ENCODE data around the gene KCNAB1. TPM values are rescaled to one million over a fixed set of nuclear protein-coding genes. Genes with fewer than 3 reads are reported as not detected.
"Not testable (repeated sequence)": the region's sequence is repeated elsewhere in the genome, so short reads cannot be mapped to it uniquely, and the experiment has no call there.

KCNAB1 gene
- polyA plus RNA-seq, 4 donors = 2.9 to 10.9 (median 4.1) TPM

DNA sequence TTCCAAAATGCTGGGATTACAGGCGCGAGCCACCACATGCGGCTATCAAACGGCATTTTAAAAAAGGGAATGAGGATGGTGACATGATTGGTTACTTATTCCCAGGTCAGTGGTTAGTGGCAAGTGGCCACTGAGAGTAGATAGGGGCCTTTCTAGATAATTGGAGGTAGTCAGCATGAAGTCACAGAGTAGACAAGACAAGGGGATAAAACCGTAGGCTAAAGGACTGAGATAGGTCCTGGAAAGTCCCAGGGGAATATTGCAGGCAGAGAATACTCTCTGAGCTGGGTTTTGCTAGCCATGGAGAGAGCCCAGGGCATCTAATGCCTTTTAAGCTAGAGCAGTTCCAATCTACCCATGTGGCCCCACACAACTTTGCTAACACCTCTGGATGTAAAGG is 52.2 kb downstream of the KCNAB1 start:
- no peak for DNase-seq (ENCODE audit: low read depth in 4 of 4, low spot score in 3 of 4)

DNA sequence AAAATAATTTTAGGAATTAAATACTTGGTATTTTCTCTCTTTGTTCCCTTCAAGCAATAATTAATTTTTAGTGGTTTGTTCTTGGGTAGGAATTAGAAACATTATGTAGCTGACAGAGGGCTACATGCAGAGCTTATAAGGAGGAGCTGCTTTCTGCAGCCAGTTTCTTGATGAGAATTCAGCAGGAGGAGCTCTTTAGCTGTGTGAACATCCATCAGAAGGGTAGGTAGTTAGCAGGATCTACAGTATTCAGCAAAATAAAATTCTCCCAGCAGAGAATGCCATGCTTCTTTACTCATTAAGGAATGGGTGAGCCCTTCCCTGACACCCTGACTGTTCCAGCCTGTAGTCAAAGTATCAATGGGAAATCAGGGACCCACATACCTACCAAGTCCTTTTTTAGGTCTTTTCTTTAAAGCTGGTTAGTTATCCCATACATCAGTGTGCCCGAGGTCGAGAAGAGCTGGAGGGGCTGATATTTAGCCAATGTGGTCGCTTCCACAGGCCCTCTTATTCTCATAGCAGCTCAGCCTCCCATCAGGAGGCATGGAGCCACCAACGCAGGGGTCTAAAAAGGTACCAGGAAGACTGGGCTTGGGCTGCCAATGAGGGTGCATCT is 54.0 kb downstream of the KCNAB1 start:
- no peak for DNase-seq (ENCODE audit: low read depth in 4 of 4, low spot score in 3 of 4)

GRCh38 chr3:156175570-156175969 is 55.2 kb downstream of the KCNAB1 start:
- DNase-seq (ENCODE audit: low read depth in 4 of 4, low spot score in 3 of 4) = no peak

DNA sequence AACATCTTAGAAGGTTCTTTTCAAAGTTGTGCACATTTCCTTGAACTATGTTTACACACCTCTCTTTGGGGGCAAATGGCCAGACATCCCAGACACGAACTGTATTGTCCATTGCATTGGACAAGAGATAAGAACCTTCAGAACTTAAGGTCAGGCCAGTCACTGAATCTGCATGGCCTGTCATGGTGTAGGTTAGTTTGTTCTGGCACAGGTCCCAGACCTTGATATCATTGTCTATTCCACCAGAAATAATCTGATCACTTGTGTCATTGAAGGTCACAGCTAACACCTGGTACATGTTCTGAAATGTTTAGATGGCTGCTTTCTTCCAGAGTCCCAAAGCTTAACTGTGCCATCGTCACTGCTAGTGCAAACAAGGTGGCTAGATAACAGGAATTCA is 55.7 kb downstream of the KCNAB1 start:
- no peak for DNase-seq (ENCODE audit: low read depth in 4 of 4, low spot score in 3 of 4)

DNA sequence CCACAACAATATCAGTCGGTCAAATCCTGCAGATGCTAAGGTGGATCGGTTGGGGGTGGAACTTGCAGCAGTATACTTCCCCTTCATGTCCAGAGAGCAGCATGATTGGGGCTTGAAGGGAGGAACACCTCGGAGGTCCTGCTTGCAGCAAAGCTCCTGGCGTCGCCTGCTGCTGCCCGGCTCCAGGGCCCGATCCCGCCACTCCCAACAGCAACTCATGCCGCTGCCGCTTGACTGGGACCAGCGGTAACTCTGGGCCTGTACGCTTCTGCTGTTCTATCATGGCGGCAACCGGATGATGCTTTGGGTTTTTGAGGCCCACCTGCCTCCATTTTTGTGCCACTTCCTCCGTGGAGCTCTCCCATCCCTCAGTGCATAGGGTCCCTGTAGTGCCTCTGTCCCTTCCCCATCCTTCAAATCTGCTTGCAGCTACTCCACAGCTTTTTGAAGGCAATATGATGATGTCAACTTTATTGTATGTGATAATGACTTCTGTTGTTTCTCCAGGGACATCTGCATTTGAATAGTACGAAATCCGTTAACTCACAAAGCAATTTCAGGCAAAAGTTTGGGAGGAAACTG is 56.3 kb downstream of the KCNAB1 start:
- DNase-seq (ENCODE audit: low read depth in 4 of 4, low spot score in 3 of 4) = no peak

DNA sequence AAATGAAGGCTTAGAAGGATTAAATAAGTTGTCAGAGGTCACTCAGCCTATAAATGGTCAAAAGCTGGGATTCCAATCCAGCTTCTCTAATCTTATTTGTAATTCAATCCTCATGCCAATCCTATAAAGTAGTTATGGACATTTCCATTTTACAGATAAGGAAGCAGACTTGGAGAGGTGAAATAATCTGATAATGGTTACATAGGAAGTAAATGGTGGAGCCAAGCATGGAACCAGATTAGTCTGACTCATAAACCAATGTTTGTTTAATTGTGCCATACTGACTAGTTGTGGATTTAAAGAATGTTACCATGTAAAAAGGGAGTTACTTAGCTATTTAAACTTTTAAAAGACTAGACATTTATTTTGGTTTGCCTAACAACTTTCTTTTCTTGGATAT is 59.7 kb downstream of the KCNAB1 start:
- no peak for DNase-seq (ENCODE audit: low read depth in 4 of 4, low spot score in 3 of 4)

DNA sequence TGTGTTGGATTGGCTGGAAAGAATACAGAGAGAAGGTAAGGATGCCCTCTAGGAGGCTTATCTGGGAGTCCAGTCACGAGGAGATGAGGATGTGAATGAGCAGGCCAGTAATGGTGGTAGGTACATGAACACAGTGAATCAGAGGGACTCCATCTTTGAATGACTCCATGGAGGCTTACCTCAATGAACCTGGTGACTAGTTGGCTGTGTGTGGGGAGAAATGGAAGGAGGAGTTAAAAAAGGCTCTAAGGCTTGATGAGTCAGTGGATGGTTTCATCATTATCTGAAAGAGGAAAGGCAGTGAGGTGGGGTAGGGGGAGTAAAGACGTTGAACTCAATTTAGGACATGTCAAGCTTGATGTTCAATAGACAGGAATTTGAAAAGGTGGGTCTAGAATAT is 61.1 kb downstream of the KCNAB1 start:
- no peak for DNase-seq (ENCODE audit: low read depth in 4 of 4, low spot score in 3 of 4)

- DNase-seq (ENCODE audit: low read depth in 4 of 4, low spot score in 3 of 4) = no peak
These were observed 63.0 kb downstream of the KCNAB1 start for GRCh38 chr3:156183396-156183795.

DNA sequence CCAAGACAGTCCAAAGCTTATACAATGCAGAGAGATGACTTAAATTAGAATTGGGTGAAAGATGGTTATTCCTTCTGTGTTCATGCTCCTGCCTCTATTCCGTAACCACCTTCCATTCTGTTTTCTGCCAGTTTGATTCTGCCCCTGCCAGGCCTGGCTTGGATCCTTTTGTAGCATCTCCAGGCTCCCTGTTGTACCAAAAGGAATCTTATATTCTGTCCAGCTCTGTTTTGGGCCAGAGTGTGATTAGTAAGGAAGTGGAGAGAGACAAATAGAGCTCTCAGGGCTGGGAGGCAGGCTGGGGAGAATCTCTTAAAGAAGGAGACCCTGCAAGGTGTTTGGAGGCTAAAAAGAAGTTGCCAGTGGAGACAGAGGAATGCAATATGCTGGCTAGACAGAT is 63.8 kb downstream of the KCNAB1 start:
- DNase-seq (ENCODE audit: low read depth in 4 of 4, low spot score in 3 of 4) = no peak

DNA sequence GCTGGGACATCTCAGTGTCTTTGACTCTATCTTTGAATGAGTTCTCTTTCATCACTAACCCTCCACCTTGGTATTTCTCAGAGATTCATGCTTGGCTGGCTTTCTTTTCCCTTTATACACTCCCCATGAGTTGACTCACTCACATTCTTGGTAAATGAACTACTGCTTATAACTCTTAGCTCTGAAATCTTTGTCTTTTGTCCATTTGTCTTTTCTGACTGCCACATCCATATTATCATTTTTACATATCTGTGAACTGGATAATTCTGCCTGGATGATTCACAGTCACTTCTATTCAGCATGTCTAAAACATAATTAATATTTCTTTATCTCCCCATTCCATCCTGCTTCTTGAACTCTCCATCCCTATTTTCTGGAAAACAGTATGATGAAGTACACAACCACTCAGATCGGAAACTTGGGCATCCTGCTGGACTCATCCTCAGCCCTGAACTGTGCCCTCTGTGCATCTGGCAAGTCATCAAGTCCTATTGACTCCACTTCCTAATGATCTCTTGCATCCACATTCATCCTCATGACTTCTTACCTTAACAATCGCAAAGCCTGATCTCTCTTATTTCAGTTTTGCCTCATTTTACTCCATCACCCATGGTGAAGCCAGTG is 66.9 kb downstream of the KCNAB1 start:
- no peak for DNase-seq (ENCODE audit: low read depth in 4 of 4, low spot score in 3 of 4)

- no peak for DNase-seq (ENCODE audit: low read depth in 4 of 4, low spot score in 3 of 4)
These were observed 68.4 kb downstream of the KCNAB1 start for GRCh38 chr3:156188757-156189156.

DNA sequence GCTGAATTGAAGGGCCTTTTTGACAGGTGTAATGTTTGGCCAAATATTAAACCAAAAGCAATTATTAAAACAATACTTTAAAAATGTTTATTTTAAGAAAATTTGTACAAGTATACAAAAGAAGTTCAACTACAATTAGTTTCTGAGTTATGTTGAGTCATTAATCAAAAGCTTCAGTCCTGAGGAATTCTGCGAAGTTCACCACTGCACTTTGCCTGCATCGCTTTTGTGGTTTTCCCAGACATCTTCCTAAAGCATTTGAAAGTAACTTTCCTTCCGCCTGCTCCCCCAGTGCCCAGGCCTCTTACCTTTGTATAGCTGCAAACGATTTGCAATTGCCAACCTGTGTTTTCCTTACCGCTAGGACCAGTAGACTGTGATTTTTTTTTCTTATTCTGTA is 69.5 kb downstream of the KCNAB1 start:
- no peak for DNase-seq (ENCODE audit: low read depth in 4 of 4, low spot score in 3 of 4)

GRCh38 chr3:156194945-156195344 is 74.6 kb downstream of the KCNAB1 start:
- DNase-seq (ENCODE audit: low read depth in 4 of 4, low spot score in 3 of 4) = not testable (repeated sequence)

DNA sequence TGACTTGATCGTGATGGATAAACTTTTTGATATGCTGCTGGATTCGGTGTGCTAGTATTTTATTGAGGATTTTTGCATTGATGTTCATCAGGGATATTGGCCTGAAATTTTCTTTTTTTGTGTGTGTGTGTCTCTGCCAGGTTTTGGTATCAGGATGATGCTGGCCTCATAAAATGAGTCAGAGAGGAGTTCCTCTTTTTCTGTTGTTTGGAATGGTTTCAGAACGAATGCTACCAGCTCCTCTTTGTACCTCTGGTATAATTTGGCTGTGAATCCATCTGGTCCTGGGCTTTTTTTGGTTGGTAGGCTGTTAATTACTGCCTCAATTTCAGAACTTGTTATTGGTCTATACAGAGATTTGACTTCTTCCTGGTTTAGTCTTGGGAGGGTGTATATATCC is 76.8 kb downstream of the KCNAB1 start:
- not testable (repeated sequence) for DNase-seq (ENCODE audit: low read depth in 4 of 4, low spot score in 3 of 4)

DNA sequence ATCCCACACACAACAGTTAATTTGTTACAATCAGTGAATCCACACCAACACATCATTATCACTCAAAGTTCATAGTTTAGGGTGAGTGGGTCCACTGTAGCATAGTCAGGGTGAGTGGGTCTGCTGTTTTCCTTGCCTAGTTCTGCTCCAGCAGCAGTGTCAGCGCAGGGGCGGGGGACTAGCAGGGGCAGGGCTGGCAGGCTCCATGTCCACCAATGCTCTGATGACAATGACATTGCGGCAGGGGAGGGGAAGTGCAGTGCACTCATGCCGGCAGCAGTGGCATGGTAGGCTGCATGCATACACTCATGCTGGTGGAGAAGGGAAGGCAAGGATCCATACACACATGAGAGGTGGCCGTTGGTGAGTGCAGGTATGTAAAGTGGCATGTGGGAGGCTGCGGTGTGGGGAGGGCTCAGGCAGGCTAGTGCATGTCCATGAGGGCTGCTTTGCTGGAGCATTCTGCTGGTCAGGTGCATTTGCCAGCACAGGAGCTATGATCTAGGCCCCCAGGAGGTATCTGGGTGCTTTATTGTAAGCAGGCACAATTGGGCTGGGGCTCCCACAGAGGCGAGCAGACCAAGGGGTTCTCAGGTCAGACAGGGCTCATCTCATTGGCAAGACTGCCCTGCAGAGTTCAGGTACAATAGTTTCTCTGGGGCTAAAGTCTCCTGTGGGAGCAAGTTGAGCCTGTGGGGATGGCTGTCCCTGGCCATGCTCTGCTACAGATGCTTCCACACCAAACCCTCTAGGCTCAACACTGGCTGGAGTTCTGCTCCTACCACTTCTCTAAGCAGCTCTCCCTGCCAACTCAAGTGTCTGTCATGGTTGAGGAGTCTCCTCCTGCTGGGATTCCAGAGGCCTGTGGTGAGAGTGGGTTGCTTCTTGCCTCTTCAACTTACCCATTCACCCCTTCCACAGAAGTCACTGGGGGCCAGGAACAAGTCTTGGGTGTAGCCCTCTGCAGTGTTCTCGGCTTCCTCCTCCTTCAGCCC is 81.3 kb downstream of the KCNAB1 start:
- no peak for DNase-seq (ENCODE audit: low read depth in 4 of 4, low spot score in 3 of 4)

- DNase-seq (ENCODE audit: low read depth in 4 of 4, low spot score in 3 of 4) = no peak
These were observed 85.8 kb downstream of the KCNAB1 start for GRCh38 chr3:156206157-156206556.

GRCh38 chr3:156207802-156208685 is 87.7 kb downstream of the KCNAB1 start:
- DNase-seq (ENCODE audit: low read depth in 4 of 4, low spot score in 3 of 4) = no peak

DNA sequence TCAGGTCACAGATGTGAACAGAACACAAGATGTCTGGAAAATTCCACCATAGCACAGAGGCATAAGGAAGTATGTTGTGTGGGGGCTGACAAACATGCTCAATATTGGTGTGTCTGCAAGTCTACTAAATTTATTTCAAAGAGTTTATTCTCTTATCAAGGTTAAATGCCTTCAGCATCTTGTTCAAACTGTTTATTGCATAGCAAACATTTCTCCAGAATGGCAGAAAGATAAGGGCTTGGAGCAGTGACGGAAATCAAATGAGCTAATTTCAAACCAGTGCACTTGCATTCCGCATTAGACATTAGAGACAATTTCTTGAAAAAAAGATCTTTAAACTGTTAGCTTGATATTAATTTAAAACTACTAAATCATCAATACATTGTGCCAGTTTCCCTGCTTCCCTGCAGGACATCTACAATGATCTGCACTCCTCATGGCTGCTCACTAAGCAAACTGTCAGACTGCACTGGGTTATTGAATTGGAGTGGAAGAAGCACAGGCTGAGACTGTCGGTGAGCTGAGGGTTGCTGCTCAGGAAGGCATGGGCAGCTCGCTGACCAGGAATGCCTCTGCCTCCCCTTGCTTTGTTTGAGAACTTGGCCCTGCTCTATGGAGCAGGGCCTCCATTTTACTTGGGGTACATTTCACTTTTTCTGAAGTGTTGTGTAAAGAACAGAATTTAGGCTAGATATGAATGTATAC is 89.4 kb downstream of the KCNAB1 start:
- DNase-seq (ENCODE audit: low read depth in 4 of 4, low spot score in 3 of 4) = no peak

- DNase-seq (ENCODE audit: low read depth in 4 of 4, low spot score in 3 of 4) = no peak
These were observed 91.2 kb downstream of the KCNAB1 start for GRCh38 chr3:156211583-156211982.

DNA sequence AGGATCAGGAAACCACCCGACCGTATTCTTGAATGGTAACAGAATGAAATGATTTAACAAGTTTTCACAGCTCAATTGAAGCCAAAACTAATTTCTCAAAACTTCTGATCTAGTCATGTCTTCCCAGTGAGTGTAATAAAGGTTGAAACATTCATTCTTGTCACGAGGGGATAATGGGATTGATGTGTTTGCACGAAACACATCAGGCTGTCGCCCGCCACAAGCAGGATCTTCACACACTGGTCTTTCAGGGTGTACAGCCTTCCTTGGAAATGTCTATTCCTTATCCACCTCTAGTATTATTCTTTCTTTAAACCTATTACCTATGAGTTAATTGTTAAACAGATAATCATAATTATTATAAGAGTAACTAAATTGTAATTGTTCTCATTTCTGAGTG is 94.3 kb downstream of the KCNAB1 start:
- DNase-seq (ENCODE audit: low read depth in 4 of 4, low spot score in 3 of 4) = no peak

Data from left renal pelvis (tissue), 4 donors.